K562 treated with DMSO at 1 percent for 12 hours (cell line): Measurements from ENCODE around the gene CALHM3. TPM values are rescaled to one million over a fixed set of nuclear protein-coding genes. Genes with fewer than 3 reads are reported as not detected.

ENCODE experiments used
- total RNA-seq: library from RNA; unstranded; fragments of 300-600 nt; gene quantifications from 2 replicates; pipeline ENCODE4 v1.2.3, GENCODE V29; 2022; ENCODE audit not compliant: insufficient read depth

The CALHM3 gene
- total RNA-seq: not detected in 2 replicates

DNA sequence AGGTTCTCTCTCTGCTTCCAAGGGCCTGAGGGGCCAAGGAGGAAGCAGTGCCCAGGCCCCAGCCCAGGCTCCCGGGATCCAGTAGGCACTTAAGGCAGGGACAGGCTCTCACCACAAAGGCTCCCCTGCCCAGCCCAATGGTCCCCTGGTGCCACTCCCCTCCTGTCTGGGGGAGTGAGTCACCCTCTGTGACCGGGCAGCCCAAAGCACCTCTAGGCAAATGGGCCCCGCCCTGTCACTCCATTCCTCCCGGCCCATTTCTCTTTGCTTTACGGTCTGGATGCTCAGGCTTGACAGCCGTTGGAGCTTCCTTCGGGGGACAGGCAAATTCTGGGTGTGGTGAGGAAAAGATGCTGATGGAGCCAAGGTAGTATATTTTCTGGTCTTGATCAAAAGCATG is at the start of gene CALHM3:
CALHM3 (minus strand) TSS at position 106 of the 400 bp plus-strand sequence. CDS start 208 bp downstream, outside the sequence.

DNA sequence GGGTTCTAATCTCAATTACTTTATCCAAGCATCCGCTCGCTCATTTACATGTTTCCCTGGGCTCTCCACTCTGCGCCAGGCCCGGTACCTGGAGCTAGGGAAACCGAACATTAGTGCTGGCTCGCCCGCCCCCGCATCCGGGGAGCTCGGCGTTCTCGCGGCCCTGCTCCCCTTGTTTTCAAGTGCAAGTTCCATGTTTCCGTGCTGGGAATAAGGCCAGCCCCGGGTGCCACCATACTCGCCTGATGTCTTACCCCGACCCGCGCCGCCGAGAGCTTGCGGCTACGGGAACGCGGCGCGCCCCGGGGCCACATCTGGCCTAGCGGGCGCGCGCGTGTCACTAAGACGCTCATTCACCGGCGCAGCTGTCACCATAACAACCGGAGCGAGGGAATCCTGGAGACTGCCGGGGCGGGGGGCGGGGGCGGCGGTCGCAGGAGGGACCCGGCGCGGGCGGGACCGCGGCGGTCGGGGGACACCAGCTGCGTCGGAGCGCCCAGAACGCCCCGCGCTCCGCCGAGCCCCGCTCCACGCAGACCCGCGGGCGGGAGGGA is 14.4 kb upstream of the CALHM3 start, which contains the start of gene NEURL1:
NEURL1 (plus strand) TSS at position 344 of the 554 bp plus-strand sequence. CDS start 683 bp downstream, outside the sequence.

DNA sequence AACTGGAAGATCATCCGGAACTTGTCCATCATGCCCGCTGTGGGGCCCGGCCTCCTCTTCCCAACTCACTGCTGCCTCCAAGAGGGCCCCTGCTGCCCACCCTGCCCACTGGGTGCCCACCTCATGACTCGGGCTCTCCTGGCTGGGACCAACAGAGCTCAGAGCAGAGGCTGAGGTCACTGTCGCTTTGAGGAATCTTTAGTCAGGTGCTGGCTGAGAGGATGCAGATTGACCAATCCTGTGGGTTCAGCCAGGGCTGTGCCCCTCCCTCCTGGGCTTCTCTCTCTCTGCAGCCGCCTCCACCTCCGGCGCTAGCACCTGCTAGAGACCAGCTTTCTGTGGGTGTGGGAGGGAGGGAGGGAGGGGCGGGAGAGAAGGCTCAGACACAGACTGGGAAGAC is 20.3 kb downstream of the CALHM3 start, which contains the start of gene CALHM1:
CALHM1 (minus strand) TSS at position 181 of the 400 bp plus-strand sequence; CDS start at position 32, 149 bp downstream.

GRCh38 chr10:103451831-103452505 is 27.1 kb downstream of the CALHM3 start, which contains the start of gene CALHM2:
TSS of gene CALHM2 (minus strand) at chr10:103452370. CDS start at chr10:103449941, 2,429 bp downstream.

Other genes with a start within 250 kb of the CALHM3 start
- not detected in 2 replicates for gene RPEL1, start 233.4 kb downstream of the CALHM3 start, total RNA-seq
- not detected in 2 replicates for gene INA, start 202.1 kb downstream of the CALHM3 start, total RNA-seq
- 9.6 and 18.2 TPM in 2 replicates for gene PCGF6, start 128.1 kb downstream of the CALHM3 start, total RNA-seq
- 4.6 and 10.2 TPM in 2 replicates for gene TAF5, start 111.3 kb downstream of the CALHM3 start, total RNA-seq
- gene ATP5MK, start 82.8 kb downstream of the CALHM3 start, total RNA-seq: 484 and 546 TPM in 2 replicates
- gene PDCD11, start 82.6 kb downstream of the CALHM3 start, total RNA-seq: 8.8 and 22.4 TPM in 2 replicates
- 0.83 and 1.7 TPM in 2 replicates for gene CALHM2, start 26.9 kb downstream of the CALHM3 start, total RNA-seq
- not detected in 2 replicates for gene CALHM1, start 20.3 kb downstream of the CALHM3 start, total RNA-seq
- gene NEURL1, start 14.5 kb upstream of the CALHM3 start, total RNA-seq: 0.64 TPM in 1 of 2 replicates, not detected in the other